Skeletal muscle tissue (tissue), 4 donors: ENCODE measurements around the gene PELO. TPM values are rescaled to one million over a fixed set of nuclear protein-coding genes. Genes with fewer than 3 reads are reported as not detected.

Source experiments
- H3K27ac ChIP-seq: one replicate; pipeline ENCODE4 v1.7.0; 2013; ENCODE audit warnings: mild to moderate bottlenecking, low read depth, low read length, inconsistent platforms
- H3K27me3 ChIP-seq, 3 donors: one replicate each; pipeline ENCODE4 v1.7.0; 2013; ENCODE audit warnings: low read length in 3 of 3; ENCODE audit not compliant: control insufficient read depth in 3 of 3, insufficient read depth in 3 of 3
- H3K36me3 ChIP-seq, 3 donors: one replicate each; pipeline ENCODE4 v1.7.0; 2013; ENCODE audit warnings: low read length in 3 of 3; ENCODE audit not compliant: control insufficient read depth in 3 of 3, insufficient read depth in 3 of 3
- H3K4me1 ChIP-seq, 3 donors: one replicate each; pipeline ENCODE4 v1.7.0; 2013; ENCODE audit warnings: low read length in 3 of 3, mild to moderate bottlenecking in 3 of 3; ENCODE audit not compliant: control insufficient read depth in 3 of 3, insufficient read depth in 3 of 3
- H3K4me3 ChIP-seq, 3 donors: one replicate each; pipeline ENCODE4 v1.7.0; 2013; ENCODE audit warnings: low read length in 3 of 3
- H3K9ac ChIP-seq, 3 donors: one replicate each; pipeline ENCODE4 v1.7.0; 2013; ENCODE audit warnings: low read length in 3 of 3, mild to moderate bottlenecking in 3 of 3, moderate library complexity in 2 of 3, low read depth in 1 of 3
- H3K9me3 ChIP-seq, 3 donors: one replicate each; pipeline ENCODE4 v1.7.0; 2013; ENCODE audit warnings: low read length in 3 of 3; ENCODE audit not compliant: control insufficient read depth in 3 of 3
- total RNA-seq: library from RNA; depleted of rRNA; stranded (reverse); fragments of >200 nt; gene quantifications from one replicate; pipeline ENCODE4 v1.2.3, GENCODE V29; 2014
- donor health status: Osteomylitis.

PELO gene
- total RNA-seq, 1 donor from 2014 or later = 18.8 TPM

DNA sequence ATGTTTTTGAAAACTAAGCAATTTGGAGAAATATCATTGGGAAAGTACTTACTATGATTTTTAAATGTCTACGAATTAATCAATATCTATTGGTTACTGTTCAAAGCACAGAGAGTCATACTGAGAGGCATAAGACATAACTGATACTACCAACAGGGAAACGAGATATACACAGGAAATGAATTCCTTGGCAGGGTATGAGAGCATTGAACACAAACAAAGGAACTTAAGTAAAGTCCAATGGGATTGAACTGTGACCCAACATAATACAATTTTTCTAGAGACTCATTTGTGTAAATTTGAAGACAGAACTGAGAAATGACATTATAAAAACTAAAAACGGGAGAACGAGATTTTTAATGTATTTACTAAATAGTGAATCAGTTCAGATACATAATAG is 1.3 kb upstream of the PELO start:
- H3K4me1 ChIP-seq = peaks cover 5 to 15% (median 14%) of the 10 kb centered on the region in 3 donors
- H3K4me3 ChIP-seq = no peak overlapping the region
- H3K27me3 ChIP-seq = peaks cover 0 to 4% (median 0%) of the 10 kb centered on the region in 3 donors
- no peak overlapping the region for H3K9ac ChIP-seq
- H3K36me3 ChIP-seq = no peaks in the 10 kb centered on the region
- no peak overlapping the region for H3K27ac ChIP-seq
- no peaks in the 10 kb centered on the region for H3K9me3 ChIP-seq

DNA sequence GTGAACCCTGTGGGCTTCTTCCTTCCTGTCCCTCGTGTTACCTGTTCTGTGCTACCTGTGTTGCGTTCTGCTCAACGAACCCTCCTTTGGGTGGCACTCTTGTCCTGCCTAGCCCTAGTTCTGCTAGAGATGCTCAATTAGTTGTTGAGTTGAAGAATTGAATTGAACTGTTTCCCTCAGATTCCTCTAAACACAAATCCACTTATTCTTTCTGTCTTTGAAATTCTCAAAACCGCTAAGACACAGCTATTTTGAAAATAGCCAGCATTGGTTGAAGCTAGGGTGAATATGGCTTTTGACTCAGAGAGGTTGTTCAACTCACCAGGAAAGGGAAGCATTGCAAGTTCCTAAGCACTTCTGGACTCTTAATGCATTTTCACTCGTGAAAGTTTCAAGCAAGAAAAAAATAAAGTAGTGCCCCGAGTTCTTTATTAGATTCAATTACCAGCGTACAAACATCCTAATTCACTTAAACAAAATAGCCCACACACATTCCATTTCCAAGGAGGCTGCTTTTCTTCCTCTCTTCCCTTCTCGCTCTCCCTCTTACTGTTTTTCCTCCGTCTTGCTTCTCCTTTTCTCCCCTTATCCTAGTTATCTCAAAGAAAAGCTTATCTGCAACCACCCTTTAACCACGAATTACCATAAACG is 642 bp upstream of the PELO start:
- peaks cover 0 to 4% (median 0%) of the 10 kb centered on the region in 3 donors for H3K27me3 ChIP-seq
- H3K9me3 ChIP-seq = no peaks in the 10 kb centered on the region
- H3K4me3 ChIP-seq = peak overlapping the region; percentile 78 to 84 (median 83)
- peak overlapping the region; percentile 80 for H3K27ac ChIP-seq
- peaks cover 5 to 15% (median 14%) of the 10 kb centered on the region in 3 donors for H3K4me1 ChIP-seq
- H3K9ac ChIP-seq = peak overlapping the region in 2 of 3 donors; percentile 78 to 82
- H3K36me3 ChIP-seq = no peaks in the 10 kb centered on the region

DNA sequence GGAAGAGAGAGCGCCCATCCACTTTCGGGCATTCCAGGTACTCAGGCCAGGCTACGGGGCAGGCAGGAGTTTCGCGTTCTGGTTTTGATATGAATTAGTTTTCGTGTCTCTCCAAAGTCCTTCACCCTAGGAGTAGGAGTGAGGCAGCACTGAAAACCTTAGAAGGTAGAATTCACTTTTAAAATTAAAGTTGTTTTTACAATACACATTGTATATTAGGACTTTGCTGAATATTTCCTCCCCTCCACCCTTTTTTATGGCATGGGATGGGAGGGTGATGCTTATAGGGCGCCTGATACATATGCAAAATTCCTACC is 747 bp downstream of the PELO start:
- Histone ChIP-seq H3K27me3 (peaks cover 0 to 4% (median 0%) of the 10 kb centered on the region in 3 donors), H3K4me1 (peaks cover 5 to 15% (median 14%) of the 10 kb centered on the region in 3 donors), H3K9ac (peak overlapping the region; percentile 78 to 87 (median 82)), H3K4me3 (peak overlapping the region; percentile 78 to 84 (median 83)), H3K27ac (peak overlapping the region; percentile 80), H3K36me3 (no peaks in the 10 kb centered on the region), H3K9me3 (no peaks in the 10 kb centered on the region)

DNA sequence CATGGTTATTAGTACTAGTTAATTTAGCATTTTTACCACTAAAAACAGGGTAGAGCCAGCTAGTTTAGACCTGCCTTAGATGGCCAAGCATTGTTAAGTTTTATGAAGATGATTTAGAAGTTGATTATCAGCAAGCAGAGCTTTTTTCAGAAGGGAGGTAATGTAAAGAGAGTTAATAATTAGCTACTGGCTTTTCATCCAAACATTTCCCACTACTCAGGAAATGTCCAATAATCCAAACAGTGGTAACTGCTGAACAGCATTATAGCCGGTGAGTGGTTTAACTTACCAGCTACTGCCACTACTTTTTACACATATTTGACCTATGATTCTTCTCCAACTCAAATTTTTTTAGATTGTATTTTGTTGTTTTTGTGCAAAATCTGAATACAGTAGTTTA is 1.7 kb downstream of the PELO start:
- peak overlapping the region; percentile 80 for H3K27ac ChIP-seq
- H3K27me3 ChIP-seq = peaks cover 0 to 4% (median 0%) of the 10 kb centered on the region in 3 donors
- H3K4me1 ChIP-seq = peaks cover 5 to 15% (median 14%) of the 10 kb centered on the region in 3 donors
- no peaks in the 10 kb centered on the region for H3K36me3 ChIP-seq
- peak overlapping the region; percentile 78 to 84 (median 83) for H3K4me3 ChIP-seq
- peak overlapping the region; percentile 51 to 82 (median 78) for H3K9ac ChIP-seq
- H3K9me3 ChIP-seq = no peaks in the 10 kb centered on the region

DNA sequence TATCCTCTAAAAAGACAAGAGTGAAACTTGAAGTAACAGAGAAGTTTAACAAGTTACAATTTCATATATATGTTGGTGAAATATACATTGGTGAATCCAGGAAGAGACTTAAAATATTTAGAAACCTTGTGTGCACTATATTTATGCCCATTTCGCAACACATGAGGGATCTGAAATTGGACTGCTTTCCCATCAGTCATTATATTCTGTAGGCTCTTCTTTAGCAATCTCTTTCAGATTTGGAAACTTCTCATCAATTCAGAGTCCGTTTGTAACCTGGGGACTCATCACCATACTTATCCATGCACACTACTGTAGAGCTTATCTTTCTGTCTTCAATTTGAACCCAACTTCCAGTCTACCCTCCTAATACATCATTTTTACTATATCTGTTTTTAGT is 2.1 kb downstream of the PELO start:
- peaks cover 5 to 15% (median 14%) of the 10 kb centered on the region in 3 donors for H3K4me1 ChIP-seq
- H3K9ac ChIP-seq = peak overlapping the region in 2 of 3 donors; percentile 51 to 78

DNA sequence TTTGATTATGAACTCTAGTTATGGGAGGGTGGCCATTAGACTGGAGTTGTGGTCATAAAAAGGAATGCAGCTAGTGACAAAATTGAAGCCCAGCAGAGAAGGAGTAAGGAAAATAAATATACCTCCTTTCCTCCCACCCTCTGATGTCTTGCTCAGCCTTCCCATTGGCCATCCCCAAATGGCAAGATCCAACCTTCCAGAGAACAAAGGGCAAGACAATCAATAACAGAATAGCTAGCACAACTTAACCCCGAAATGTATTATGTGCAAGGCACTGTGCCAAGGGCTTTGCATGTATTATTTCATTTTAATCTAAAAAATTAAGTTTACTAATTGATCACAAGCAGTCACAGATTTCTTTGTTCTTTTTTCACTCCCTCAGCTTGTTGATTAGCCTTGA is 3.6 kb downstream of the PELO start:
- peak overlapping the region in 1 of 3 donors; percentile 37 for H3K4me3 ChIP-seq
- H3K4me1 ChIP-seq = peaks cover 5 to 15% (median 14%) of the 10 kb centered on the region in 3 donors

More for the DNA sequence above, 2.1 kb downstream of the PELO start:
- Histone ChIP-seq H3K36me3 (no peaks in the 10 kb centered on the region), H3K27ac (peak overlapping the region; percentile 80), H3K9me3 (no peaks in the 10 kb centered on the region), H3K27me3 (peaks cover 0 to 4% (median 0%) of the 10 kb centered on the region in 3 donors), H3K4me3 (peak overlapping the region; percentile 18 to 84 (median 78))

DNA sequence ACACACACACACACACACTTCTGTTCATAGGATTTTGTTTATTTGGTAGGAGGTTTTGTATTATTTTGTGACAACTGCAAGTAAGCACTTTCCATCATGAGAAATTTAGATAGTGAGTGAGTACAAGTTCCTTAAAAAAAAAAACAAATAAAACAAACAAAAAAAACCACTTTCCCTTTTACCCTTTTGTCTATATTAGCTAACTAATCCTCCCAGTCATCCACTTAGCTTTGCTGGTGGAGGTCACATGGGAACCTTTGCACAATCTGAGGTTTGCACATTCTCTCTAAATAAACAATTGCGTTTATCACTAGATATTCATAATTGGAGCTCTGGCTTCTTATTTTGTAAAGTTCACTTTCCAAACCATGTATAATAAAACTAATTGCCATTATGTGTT is 6.8 kb downstream of the PELO start:
- Histone ChIP-seq H3K4me1 (peaks cover 0 to 10% (median 9%) of the 10 kb centered on the region in 3 donors), H3K27ac (no peak overlapping the region), H3K9me3 (no peaks in the 10 kb centered on the region), H3K27me3 (no peaks in the 10 kb centered on the region), H3K4me3 (no peak overlapping the region), H3K36me3 (no peaks in the 10 kb centered on the region), H3K9ac (no peak overlapping the region)

More for the DNA sequence above, 3.6 kb downstream of the PELO start:
- no peaks in the 10 kb centered on the region for H3K9me3 ChIP-seq
- no peak overlapping the region for H3K27ac ChIP-seq
- no peak overlapping the region for H3K9ac ChIP-seq
- peaks cover 0 to 4% (median 0%) of the 10 kb centered on the region in 3 donors for H3K27me3 ChIP-seq
- no peaks in the 10 kb centered on the region for H3K36me3 ChIP-seq

DNA sequence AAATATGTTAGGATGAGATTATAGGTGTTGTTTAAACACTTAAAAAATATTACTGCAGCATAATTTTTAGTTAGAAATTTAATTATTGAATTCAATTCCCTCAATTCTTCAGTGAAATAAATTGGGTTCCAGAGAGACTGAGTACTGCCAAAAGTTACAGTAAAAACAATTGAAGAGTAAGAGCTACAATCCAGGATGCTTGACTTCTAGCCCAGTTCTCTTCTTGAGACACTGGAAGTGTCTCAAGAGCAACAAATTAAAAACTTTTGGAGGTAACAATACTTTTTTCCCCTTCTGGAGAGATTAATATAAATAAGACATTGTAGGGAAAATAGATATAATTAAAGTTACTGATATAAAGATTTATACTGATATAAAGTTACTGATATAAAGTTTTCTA is 8.3 kb downstream of the PELO start:
- H3K9ac ChIP-seq = no peak overlapping the region
- no peak overlapping the region for H3K27ac ChIP-seq
- no peak overlapping the region for H3K4me3 ChIP-seq
- H3K4me1 ChIP-seq = peaks cover 8 to 16% (median 13%) of the 10 kb centered on the region in 3 donors
- H3K36me3 ChIP-seq = no peaks in the 10 kb centered on the region
- no peaks in the 10 kb centered on the region for H3K27me3 ChIP-seq
- no peaks in the 10 kb centered on the region for H3K9me3 ChIP-seq

DNA sequence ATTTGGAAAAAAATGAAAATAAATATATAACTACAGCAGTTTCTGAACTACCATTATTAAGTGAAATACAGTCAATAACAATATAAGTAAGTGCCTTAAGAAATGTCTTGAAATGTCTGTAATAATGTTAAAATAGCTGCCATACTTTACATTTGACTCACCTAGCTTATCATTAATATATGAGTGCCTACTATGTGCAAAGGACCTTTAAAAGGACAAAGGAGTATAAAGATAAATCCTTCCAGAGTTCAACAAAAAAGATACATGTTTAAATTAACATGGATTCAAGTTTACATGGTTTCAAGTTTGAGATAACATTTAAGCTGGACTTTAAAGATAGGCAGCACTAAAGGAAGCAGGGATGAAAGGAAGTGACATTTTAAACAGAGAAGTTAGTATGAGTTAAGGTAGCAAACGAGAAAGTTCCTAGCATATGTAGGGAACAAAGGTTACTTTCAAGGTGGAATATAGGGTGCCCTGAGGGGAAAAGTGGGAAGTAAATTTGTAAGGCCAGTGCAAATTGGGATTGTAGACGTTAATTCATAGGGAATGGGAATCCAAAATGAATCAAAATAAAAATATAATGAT is 8.9 kb downstream of the PELO start:
- H3K36me3 ChIP-seq = peaks cover 0 to 3% (median 2%) of the 10 kb centered on the region in 3 donors
- no peak overlapping the region for H3K9ac ChIP-seq
- H3K27me3 ChIP-seq = no peaks in the 10 kb centered on the region
- peaks cover 12 to 21% (median 18%) of the 10 kb centered on the region in 3 donors for H3K4me1 ChIP-seq
- H3K4me3 ChIP-seq = no peak overlapping the region
- H3K27ac ChIP-seq = peak overlapping the region; percentile 11
- no peaks in the 10 kb centered on the region for H3K9me3 ChIP-seq

DNA sequence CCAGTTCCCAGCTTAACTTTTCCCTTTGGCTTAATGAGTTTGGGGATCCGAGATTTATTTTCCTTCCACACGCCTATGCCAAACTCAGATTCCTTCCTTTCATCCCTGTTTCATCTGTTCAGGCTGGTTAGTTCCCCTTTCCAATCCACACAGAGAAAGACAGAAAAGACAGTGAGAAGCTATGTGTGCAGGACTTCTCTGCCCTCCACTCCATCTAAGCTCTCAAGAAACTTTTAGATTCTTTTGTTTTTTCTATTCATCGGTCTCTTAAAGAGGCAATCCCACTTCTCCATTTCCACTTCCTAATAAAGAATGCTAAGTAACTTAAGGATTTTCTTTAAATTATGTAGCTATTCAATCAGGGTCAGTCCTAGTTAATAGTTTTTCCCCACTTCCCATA is 11.2 kb downstream of the PELO start:
- peaks cover 17 to 42% (median 25%) of the 10 kb centered on the region in 3 donors for H3K4me1 ChIP-seq
- peak overlapping the region; percentile 90 to 95 (median 93) for H3K4me3 ChIP-seq
- H3K9ac ChIP-seq = peak overlapping the region; percentile 84 to 89 (median 88)
- no peaks in the 10 kb centered on the region for H3K27me3 ChIP-seq
- peak overlapping the region; percentile 95 for H3K27ac ChIP-seq
- peaks cover 0 to 9% (median 6%) of the 10 kb centered on the region in 3 donors for H3K36me3 ChIP-seq
- H3K9me3 ChIP-seq = no peaks in the 10 kb centered on the region
